ENCODE results near the gene ILKAP.

ILKAP gene

DNA sequence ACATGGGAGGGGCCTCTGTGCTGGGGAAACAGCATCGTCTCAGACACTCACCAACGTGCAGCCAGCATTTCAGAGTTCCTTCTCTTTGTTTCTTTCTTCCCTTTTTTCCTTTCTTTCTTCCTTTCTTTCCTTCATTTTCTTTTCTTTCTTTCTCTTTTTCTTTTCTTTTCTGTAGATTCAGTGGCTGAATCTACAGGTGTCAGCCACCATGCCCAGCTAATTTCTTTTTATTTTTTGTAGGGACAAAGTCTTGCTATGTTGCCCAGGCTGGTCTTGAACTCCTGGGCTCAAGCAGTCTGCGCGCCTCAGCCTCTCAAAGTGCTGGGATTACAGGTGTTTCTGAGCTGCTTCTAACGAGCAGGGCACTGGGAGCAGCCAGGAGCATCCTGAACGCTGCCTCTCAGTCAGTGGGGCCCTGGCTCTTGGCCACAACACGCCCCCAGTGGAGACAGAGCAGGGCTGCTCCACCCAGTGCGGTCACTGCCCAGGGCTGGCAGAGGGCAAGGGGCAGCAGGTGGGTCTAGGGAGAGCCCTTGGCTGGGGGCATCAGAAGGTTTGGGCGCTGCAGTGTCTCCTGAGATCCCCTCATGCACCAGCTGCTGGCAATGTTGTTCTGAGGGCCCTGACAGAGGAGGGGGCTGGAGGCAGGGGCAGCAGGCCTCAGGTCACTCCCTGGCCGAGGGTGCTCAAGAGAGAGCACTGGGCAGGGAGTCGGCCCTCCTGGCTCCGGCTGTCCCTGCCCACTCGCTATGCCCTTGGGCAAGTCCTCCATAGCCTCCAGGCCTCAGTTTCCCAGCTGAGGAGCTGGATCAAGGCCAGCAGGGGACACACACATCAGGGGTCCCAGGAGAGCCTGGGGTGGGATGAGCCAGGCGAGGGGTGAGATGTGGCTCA is 69.7 kb downstream of the ILKAP start:
- no peak for DNase-seq (ENCODE audit: low read depth)

DNA sequence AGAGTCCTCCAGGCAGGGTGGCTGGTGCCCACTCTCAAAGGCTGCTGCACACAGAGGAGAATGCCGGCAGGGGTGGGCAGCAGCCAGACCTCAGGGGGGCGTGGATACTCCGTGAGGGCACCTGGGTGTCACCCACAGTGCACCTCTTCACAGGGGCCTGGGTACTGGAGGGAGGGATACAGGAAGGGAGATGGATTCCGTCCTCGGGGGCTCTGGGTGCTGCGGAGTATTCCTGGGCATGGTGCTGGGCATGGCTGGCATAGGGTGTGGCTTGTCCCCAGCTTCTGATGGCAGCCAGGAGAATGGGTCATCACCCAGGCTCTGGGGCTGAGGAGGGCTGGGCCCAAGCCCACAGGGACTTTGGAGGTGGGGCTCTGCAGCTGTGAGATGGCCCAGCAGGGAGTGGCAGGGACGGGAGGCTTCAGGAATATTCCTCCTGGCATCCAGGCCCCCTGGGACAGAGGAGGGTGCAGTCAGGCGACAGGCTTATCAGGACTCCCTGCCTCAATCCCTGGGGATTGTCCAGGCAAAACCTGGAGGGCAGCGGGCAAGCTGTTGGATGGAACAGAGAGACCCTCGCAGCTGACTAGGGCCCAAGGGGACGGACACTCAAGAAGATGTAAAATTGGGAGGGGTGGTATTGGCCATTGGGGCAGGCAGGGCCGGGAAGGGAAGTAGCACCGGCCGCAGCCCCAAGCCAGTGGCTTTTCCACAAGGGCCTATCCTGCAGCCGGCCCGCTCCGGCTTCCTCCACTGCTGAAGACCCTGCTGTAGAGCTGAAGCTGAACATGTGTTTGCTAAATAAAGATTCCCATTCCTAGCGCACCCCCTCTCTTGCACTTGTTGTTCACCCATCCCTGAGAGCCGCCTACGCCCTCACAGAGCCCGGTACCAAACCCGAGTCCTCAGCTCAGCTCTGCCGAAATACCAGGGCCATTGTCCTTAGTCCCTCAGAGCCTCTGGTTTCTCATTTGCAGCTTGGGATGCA is 70.7 kb downstream of the ILKAP start:
- DNase-seq (ENCODE audit: low read depth) = no peak

GRCh38 chr2:238131761-238132462 is 71.6 kb downstream of the ILKAP start:
- no peak for DNase-seq (ENCODE audit: low read depth)

- no peak for DNase-seq (ENCODE audit: low read depth)
Observed at GRCh38 chr2:238130696-238131628, 72.5 kb downstream of the ILKAP start.

DNA sequence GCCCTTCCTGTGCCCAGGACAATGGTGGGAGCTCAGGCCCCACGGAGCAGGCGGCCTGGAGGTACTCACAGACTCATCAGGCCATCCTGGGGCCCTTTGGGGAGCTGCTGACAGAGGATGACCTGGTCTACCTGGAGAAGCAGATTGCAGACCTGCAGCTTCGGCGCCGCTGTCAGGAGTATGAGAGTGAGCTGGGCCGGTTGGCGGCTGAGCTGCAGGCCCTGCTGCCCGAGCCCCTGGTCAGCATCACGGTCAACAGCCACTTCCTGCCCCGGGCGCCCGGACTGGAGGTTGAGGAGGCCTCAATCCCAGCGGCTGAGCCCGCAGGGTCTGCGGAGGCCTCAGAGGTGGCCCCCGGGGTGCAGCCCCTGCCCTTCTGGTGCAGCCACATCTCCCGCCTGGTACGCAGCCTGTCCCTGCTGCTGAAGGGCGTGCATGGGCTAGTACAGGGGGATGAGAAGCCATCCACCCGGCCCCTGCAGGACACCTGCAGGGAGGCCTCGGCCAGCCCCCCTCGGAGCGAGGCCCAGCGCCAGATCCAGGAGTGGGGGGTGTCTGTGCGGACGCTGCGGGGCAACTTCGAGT is 73.3 kb downstream of the ILKAP start:
- no peak for DNase-seq (ENCODE audit: low read depth)

GRCh38 chr2:238129166-238130010 is 74.1 kb downstream of the ILKAP start:
- no peak for DNase-seq (ENCODE audit: low read depth)

DNA sequence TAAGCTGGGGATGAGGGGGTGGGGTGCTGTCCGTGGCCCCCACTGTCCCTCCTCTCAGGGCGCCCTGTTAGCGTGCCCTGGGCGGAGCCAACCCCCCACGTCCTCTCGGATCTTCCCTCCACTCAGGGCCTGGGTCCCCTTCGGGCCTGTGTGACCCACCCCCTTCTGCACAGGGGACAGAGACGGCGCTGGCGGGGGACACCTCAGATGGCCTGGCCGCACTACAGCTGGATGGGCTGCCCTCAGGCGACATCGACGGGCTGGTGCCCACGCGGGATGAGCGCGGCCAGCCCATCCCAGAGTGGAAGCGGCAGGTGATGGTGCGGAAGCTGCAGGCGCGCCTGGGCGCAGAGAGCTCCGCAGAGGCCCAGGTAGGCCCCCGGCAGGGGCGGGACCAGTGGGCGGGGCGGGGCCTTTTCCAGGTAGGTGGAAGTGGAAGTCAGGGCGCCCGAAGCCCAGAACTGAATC is 74.9 kb downstream of the ILKAP start:
- no peak for DNase-seq (ENCODE audit: low read depth)

DNA sequence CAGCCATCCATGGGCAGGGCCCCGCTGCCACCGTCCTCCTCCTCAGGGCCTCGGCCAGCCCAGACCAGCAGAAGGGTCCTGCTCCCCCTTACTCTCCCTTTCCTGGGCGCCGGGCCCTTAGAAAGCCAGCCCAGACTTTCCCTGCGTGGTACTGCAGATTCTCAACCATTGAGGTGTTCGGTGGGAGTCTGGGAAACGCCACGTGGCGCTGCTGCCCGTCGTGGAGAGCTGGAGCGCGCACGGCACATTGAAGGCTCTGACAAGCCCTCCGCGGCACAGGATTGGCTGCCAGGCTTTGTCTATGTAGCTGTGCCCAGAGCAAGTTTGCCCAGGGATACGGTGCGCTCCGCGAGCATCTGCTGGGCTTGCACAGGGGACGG is 75.4 kb downstream of the ILKAP start:
- DNase-seq (ENCODE audit: low read depth) = no peak

- DNase-seq (ENCODE audit: low read depth) = peak; percentile 58
Observed at GRCh38 chr2:238127165-238128060, 76.1 kb downstream of the ILKAP start.

- DNase-seq (ENCODE audit: low read depth) = no peak
Observed at GRCh38 chr2:238126775-238127164, 76.7 kb downstream of the ILKAP start.

DNA sequence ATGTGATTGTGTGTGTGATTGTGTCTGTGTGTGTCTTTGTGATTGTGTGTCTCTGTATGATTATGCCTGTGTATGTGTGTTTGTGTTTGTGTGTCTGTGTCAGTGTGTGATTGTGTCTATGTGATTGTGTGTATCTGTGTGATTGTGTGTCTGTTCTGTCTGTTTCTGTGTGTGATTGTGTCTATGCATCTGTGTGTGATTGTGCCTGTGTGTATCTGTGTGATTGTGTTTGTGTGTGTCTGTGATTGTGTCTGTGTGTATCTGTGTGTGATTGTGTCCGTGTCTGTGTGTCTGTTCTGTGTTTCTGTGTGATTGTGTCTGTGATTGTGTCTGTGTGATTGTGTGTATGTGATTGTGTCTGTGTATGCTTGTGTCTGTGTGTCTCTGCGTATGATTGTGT is 77.2 kb downstream of the ILKAP start:
- no peak for DNase-seq (ENCODE audit: low read depth)

- no peak for DNase-seq (ENCODE audit: low read depth)
Observed at GRCh38 chr2:238125127-238125885, 78.2 kb downstream of the ILKAP start.

DNA sequence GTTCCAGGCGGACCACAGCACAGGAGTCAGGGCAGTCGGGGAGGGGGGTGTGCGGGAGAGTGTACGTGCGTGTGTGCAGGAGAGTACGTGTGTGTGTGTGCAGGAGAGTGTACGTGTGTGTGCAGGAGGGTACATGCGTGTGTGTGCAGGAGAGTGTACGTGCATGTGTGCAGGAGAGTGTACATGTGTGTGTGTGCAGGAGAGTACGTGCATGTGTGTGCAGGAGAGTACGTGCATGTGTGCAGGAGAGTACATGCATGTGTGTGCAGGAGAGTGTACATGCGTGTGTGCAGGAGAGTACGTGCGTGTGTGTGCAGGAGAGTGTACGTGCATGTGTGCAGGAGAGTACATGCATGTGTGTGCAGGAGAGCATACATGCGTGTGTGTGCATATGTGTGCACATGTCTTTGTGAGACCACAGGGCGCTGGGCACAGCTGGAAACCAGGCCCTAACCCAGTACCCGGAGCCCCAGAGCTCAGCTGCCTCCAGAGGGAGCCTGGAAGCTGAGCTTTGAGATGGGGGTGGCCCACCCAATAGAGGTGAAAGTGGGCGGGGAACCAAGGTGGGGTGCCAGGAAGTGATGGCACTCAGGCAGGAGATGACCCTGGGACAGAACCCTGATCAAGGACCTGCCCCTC is 78.9 kb downstream of the ILKAP start:
- DNase-seq (ENCODE audit: low read depth) = no peak

- DNase-seq (ENCODE audit: low read depth) = no peak
Observed at GRCh38 chr2:238123991-238124470, 79.5 kb downstream of the ILKAP start.

GRCh38 chr2:238123218-238123971 is 80.1 kb downstream of the ILKAP start:
- DNase-seq (ENCODE audit: low read depth) = no peak

All from fibroblast of the conjunctiva (primary cell).